HepG2 (cell line): ENCODE results near the gene SULT4A1.

ENCODE experiments used
- ARNT ChIP-seq: fragments of 450-650 bp; IDR thresholded peaks from 2 replicates; pipeline ENCODE4 v1.6.1; 2017
- HNRNPH1 ChIP-seq: fragments of 200-400 bp; formaldehyde crosslinking; optimal IDR thresholded peaks from 2 replicates; pipeline ENCODE3; 2017; ENCODE audit warnings: mild to moderate bottlenecking, low read depth, low read length
- NFYB ChIP-seq: sonication (generic); formaldehyde crosslinking; IDR thresholded peaks from 2 replicates; pipeline ENCODE4 v1.4.0; 2020; ENCODE audit warnings: missing genetic modification reagents
- SETDB1 ChIP-seq: sonication (generic); formaldehyde crosslinking; IDR thresholded peaks from 2 replicates; pipeline ENCODE4 v1.5.1; 2020; ENCODE audit warnings: missing genetic modification reagents, mild to moderate bottlenecking, borderline replicate concordance
- ZNF577 ChIP-seq: sonication (generic); formaldehyde crosslinking; IDR thresholded peaks from 2 replicates; pipeline ENCODE4 v1.4.0; 2020; ENCODE audit warnings: mild to moderate bottlenecking, low read depth, missing genetic modification reagents, borderline replicate concordance
- ZNF589 ChIP-seq: sonication (generic); formaldehyde crosslinking; conservative IDR thresholded peaks from 2 replicates; pipeline ENCODE4 v1.8.0; 2022; ENCODE audit warnings: mild to moderate bottlenecking, moderate library complexity, missing genetic modification reagents
- TF ChIP-seq, protein P1 (sequence below): sonication (generic); formaldehyde crosslinking; IDR thresholded peaks from 2 replicates; pipeline ENCODE4 v1.5.0; 2020; ENCODE audit warnings: mild to moderate bottlenecking, missing genetic modification reagents, moderate library complexity
- TF ChIP-seq, protein P2 (sequence below): sonication (generic); formaldehyde crosslinking; IDR thresholded peaks from 2 replicates; pipeline ENCODE4 v1.4.0; 2020; ENCODE audit warnings: missing genetic modification reagents
- TF ChIP-seq, protein P3 (sequence below), 2 experiments: IDR thresholded peaks; 2 replicates each; pipeline ENCODE4 v1.6.1; 2011 to 2012; ENCODE audit warnings: low read length in 2 of 2, borderline replicate concordance in 1 of 2, low read depth in 1 of 2, mild to moderate bottlenecking in 1 of 2, moderate library complexity in 1 of 2
- TF ChIP-seq, protein P4 (sequence below): sonication (generic); formaldehyde crosslinking; IDR thresholded peaks from 2 replicates; pipeline ENCODE4 v1.4.0; 2020; ENCODE audit warnings: missing genetic modification reagents, borderline replicate concordance

DNA sequence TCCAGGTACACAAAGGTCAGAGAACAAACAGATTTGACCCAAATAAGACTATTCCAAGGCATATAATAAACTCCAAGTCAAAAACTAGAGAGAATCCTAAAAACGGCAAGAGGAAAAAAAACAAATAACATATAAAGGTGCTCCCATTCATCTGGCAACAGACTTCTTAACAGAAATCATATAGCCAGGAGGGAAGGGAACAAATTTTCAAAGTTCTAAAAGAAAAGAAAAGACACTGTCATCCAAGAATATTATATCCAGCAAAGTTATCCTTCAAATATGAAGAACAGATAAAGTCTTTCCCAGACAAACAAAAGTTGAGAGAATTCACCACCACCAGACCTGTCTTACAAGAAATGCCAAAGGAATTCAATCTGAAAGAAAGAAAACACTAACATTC lies 61.3 kb downstream of the SULT4A1 start:
- TF ChIP-seq, protein P1, sequence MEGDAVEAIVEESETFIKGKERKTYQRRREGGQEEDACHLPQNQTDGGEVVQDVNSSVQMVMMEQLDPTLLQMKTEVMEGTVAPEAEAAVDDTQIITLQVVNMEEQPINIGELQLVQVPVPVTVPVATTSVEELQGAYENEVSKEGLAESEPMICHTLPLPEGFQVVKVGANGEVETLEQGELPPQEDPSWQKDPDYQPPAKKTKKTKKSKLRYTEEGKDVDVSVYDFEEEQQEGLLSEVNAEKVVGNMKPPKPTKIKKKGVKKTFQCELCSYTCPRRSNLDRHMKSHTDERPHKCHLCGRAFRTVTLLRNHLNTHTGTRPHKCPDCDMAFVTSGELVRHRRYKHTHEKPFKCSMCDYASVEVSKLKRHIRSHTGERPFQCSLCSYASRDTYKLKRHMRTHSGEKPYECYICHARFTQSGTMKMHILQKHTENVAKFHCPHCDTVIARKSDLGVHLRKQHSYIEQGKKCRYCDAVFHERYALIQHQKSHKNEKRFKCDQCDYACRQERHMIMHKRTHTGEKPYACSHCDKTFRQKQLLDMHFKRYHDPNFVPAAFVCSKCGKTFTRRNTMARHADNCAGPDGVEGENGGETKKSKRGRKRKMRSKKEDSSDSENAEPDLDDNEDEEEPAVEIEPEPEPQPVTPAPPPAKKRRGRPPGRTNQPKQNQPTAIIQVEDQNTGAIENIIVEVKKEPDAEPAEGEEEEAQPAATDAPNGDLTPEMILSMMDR, result no peak
- no peak for TF ChIP-seq HNRNPH1
- no peak for TF ChIP-seq NFYB (CRISPR knock-in tag)
- no peak for TF ChIP-seq ZNF589 (CRISPR knock-in tag)
- no peak for TF ChIP-seq SETDB1 (CRISPR knock-in tag)
- TF ChIP-seq ARNT, result no peak
- TF ChIP-seq, protein P2, sequence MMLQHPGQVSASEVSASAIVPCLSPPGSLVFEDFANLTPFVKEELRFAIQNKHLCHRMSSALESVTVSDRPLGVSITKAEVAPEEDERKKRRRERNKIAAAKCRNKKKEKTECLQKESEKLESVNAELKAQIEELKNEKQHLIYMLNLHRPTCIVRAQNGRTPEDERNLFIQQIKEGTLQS (CRISPR knock-in tag), result no peak
- TF ChIP-seq, protein P3, sequence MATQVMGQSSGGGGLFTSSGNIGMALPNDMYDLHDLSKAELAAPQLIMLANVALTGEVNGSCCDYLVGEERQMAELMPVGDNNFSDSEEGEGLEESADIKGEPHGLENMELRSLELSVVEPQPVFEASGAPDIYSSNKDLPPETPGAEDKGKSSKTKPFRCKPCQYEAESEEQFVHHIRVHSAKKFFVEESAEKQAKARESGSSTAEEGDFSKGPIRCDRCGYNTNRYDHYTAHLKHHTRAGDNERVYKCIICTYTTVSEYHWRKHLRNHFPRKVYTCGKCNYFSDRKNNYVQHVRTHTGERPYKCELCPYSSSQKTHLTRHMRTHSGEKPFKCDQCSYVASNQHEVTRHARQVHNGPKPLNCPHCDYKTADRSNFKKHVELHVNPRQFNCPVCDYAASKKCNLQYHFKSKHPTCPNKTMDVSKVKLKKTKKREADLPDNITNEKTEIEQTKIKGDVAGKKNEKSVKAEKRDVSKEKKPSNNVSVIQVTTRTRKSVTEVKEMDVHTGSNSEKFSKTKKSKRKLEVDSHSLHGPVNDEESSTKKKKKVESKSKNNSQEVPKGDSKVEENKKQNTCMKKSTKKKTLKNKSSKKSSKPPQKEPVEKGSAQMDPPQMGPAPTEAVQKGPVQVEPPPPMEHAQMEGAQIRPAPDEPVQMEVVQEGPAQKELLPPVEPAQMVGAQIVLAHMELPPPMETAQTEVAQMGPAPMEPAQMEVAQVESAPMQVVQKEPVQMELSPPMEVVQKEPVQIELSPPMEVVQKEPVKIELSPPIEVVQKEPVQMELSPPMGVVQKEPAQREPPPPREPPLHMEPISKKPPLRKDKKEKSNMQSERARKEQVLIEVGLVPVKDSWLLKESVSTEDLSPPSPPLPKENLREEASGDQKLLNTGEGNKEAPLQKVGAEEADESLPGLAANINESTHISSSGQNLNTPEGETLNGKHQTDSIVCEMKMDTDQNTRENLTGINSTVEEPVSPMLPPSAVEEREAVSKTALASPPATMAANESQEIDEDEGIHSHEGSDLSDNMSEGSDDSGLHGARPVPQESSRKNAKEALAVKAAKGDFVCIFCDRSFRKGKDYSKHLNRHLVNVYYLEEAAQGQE (IDR thresholded peaks at IDR 0.05; ENCODE audit: borderline replicate concordance in 1 of 2, low read depth in 1 of 2, low read length in 2 of 2), result no peak
- no peak for TF ChIP-seq ZNF577 (CRISPR knock-in tag)
- TF ChIP-seq, protein P4, sequence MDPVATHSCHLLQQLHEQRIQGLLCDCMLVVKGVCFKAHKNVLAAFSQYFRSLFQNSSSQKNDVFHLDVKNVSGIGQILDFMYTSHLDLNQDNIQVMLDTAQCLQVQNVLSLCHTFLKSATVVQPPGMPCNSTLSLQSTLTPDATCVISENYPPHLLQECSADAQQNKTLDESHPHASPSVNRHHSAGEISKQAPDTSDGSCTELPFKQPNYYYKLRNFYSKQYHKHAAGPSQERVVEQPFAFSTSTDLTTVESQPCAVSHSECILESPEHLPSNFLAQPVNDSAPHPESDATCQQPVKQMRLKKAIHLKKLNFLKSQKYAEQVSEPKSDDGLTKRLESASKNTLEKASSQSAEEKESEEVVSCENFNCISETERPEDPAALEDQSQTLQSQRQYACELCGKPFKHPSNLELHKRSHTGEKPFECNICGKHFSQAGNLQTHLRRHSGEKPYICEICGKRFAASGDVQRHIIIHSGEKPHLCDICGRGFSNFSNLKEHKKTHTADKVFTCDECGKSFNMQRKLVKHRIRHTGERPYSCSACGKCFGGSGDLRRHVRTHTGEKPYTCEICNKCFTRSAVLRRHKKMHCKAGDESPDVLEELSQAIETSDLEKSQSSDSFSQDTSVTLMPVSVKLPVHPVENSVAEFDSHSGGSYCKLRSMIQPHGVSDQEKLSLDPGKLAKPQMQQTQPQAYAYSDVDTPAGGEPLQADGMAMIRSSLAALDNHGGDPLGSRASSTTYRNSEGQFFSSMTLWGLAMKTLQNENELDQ (CRISPR knock-in tag), result no peak
